ENCODE measurements around the gene ZNF714.
"Not testable (repeated sequence)": the region's sequence is repeated elsewhere in the genome, so short reads cannot be mapped to it uniquely, and the experiment has no call there.

The ZNF714 gene

GRCh38 chr19:21133633-21134032 is 51.6 kb downstream of the ZNF714 start:
- no peak for DNase-seq

DNA sequence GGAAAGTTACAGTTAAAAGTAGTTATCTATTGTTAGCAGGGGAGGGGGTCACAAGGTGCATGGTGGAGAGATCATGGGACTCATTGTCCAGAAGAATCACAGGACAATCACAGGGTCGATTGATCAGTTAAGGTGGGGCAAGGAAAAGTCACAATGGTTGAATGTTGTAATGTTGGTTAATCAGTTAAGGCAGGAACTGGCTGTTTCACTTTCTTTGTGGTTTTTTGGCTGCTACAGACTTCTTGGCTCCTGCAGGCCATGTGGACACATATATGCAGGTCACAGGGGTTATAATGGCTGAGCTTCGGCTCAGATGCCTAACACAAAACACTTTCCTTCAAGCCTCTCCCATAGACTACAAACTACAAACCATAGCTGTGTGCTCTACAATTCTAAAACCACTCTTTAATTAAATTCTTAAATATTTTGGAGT is 52.9 kb downstream of the ZNF714 start:
- DNase-seq = no peak

- DNase-seq = no peak
These were observed 53.4 kb downstream of the ZNF714 start for GRCh38 chr19:21135433-21135832.

DNA sequence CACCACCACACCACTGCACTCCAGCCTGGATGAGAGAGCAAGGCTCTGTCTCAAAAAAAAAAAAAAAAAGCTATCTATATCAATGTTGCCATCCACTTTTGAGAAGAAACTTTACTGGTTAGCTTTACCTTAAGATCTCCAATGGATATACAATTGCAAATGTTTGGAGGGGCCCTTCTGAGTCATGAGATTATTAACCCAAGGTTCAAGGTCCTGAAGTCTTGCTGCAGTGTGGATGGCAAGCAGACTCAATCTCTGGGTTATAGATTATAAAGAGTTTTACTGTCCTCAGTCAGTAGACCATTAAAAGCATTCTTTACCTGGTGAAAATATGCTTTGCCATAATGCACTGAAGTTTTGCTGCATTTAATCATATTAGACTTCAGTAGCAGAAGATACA is 56.1 kb downstream of the ZNF714 start:
- no peak for DNase-seq

- not testable (repeated sequence) for DNase-seq
These were observed 59.0 kb downstream of the ZNF714 start for GRCh38 chr19:21141006-21141405.

DNA sequence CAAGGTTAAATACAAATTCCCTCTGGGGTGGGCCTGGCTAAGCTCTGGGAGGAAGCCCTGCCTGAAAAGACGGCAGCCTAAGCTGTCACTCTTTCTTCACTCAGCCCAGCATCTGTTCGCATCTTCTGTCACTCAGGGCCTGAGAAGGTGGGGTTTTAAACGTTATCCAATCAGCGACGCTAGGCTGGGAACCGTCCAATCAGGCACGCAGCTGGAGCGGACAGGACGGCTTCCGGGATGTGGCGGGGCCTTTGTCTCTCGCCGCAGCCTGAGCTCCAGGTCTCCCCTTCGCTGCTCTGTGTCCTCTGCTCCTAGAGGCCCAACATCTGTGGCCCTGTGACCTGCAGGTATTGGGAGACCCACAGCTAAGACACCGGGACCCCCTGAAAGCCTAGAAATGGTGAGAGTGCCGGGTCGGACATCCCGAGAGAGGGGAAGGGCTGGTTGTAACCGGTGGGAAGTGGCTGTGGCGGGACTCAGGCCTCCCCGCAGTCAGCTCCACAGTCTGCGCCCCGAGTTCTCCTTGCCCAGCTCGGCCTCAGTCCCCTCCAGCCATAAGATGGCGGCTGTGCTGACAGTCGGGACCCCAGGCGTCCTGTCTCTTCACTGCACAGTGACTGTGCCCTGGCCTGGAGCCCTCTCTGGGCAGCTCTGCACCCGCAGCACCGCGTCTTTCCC is 59.9 kb downstream of the ZNF714 start, which contains the start of gene ZNF431:
Gene ZNF431 (plus strand): TSS at position 254 of the 678 bp plus-strand sequence. CDS start 144 bp downstream, at position 398.
- DNase-seq = peak; percentile 65

DNA sequence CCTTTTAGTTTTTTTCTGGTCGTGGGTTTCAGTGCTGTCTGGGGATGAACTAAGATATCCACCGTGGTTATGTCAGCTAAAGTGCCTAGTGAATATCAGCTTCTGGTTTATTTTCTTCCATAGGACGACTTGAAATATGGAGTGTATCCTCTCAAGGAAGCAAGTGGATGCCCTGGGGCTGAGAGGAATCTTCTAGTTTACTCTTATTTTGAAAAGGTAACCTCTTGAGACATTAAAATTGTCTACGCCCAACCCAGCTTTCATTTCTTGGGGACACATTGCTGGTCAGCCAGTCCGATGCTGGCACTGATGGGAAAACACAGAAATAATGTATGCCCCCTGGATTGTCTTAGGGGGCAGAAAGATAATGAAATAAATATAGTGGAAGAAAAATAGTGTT is 61.4 kb downstream of the ZNF714 start:
- no peak for DNase-seq

GRCh38 chr19:21143854-21144253 is 61.9 kb downstream of the ZNF714 start:
- no peak for DNase-seq

DNA sequence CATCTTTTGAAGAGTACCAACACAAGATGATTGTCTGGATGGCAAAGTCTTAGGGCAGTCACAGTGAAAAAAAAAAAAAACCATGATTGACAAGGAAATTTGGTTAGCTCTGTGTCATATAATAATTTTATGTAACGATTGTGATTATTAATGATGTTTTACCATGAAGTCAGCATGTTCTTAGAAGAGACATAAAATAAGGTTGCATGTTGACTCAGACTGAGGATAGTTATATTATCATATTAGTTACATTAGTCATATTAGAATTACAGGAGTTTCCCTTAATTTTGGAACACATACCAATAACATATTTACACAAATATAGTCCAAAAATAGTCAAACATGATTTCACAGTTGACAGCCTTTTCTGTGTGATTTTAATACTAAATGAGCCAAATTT is 65.5 kb downstream of the ZNF714 start:
- no peak for DNase-seq

DNA sequence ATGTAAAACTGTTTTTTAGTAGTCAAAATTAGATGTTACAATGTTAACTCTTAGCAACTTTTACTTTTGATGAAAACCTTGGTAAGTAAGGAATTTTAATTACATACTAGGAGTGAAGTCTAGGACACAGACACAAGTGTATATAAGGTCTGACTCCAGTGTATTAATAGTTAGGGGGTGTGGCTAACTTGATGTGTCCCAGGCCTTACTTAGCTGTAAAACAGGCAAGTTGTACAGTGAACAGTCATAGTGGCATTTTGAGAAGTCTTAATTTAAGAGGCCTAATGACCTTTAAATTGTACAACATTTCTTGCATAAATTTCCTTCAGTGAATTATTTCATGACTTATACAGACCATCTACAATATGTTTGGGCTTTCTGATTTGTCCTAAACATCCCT is 66.7 kb downstream of the ZNF714 start:
- DNase-seq = no peak

- DNase-seq = no peak
These were observed 67.9 kb downstream of the ZNF714 start for GRCh38 chr19:21149877-21150276.

- DNase-seq = no peak
These were observed 69.5 kb downstream of the ZNF714 start for GRCh38 chr19:21151460-21151859.

DNA sequence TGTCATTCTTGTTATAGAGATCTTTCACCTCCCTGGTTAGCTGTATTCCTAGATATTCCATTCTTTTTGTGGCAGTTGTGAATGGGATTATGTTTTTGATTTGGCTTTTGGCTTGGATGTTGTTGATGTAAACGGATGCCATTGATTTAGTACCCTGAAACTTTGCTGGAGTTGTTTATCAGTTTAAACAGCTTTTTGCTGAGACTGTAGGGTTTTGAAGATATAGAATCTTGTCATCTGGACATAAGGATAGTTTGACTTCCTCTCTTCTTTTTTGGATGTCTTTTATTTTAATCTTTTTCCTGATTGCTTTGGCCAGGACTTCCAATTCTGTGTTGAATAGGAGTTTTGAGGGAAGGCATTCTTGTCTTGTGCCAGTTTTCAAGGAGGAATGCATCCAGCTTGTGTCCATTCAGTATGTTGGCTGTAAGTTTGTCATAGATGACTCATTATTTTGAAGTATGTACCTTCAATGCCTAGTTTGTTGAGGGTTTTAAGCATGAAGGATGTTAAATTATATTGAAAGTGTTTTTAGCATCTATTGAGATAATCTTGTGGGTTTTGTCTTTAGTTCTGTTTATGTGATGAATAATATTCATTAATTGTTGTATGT is 76.6 kb downstream of the ZNF714 start:
- no peak for DNase-seq

GRCh38 chr19:21164541-21164940 is 82.5 kb downstream of the ZNF714 start:
- DNase-seq = no peak

- DNase-seq = no peak
These were observed 84.4 kb downstream of the ZNF714 start for GRCh38 chr19:21166436-21166835.

Data from NCI-H2081 treated with DMSO at 0.1 percent for 48 hours (cell line).